GM19328 (cell line): ENCODE results near the gene LTK.

Source experiments
- ATAC-seq: cut with Tn5 transposase; IDR thresholded peaks from one replicate; pipeline ENCODE4 v1.9.1; 2021; ENCODE audit warnings: mild to moderate bottlenecking, moderate library complexity; ENCODE audit not compliant: unreplicated experiment

Gene LTK

DNA sequence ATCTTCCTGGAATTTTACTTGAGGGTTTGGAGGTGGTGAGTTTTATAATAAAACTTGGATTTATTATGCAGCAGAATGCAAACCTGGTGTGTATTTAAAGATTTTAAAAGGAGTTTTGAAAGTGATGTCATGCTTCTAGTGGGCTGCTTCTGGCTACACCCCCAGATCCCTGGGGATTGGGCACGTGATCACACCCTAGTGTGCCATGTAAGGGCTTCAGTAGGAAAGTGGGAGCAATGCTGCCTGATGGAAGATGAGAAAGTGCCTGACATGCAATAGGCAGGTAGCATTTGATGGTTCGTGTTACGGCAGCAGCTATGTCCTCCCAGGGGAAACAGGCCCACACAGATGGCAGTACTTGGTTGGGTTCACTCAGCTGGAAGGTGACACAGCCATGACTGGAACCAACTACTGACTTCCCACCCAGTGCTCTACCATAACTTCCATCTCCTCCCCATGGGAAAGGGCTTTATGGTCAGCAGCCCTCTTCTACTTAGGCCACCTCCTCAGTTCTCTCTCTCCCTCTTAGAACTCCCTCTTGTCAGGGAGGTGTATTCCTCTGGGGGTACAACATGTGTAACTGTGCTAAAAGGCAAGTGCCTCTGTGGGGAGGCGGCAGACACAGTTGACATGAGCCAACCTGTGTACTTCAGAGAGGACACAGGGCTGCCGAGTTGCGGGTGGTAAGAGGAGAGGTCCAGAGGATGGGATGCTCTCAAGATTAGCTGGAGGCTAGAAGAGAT, 14.3 kb downstream of the LTK start:
- no peak for ATAC-seq

DNA sequence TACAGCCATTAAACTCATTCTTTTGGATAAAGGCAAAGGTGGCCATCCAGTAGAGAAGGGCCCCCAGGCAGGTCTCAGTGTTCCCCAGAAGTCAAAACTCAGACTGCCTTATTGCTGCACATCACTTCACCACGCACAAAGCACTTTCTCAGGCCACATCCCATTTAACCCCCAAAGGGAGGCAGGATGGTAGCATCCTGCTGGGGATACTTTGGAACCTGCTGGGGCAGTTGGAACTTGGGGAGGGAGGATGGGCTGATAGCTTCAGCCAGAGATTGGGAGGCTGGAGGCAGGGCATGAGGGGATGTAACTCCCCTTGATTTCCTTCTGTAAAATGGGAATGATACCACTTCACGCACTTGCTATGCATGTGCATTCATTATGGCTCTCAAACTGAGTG, 15.0 kb downstream of the LTK start:
- ATAC-seq = no peak

DNA sequence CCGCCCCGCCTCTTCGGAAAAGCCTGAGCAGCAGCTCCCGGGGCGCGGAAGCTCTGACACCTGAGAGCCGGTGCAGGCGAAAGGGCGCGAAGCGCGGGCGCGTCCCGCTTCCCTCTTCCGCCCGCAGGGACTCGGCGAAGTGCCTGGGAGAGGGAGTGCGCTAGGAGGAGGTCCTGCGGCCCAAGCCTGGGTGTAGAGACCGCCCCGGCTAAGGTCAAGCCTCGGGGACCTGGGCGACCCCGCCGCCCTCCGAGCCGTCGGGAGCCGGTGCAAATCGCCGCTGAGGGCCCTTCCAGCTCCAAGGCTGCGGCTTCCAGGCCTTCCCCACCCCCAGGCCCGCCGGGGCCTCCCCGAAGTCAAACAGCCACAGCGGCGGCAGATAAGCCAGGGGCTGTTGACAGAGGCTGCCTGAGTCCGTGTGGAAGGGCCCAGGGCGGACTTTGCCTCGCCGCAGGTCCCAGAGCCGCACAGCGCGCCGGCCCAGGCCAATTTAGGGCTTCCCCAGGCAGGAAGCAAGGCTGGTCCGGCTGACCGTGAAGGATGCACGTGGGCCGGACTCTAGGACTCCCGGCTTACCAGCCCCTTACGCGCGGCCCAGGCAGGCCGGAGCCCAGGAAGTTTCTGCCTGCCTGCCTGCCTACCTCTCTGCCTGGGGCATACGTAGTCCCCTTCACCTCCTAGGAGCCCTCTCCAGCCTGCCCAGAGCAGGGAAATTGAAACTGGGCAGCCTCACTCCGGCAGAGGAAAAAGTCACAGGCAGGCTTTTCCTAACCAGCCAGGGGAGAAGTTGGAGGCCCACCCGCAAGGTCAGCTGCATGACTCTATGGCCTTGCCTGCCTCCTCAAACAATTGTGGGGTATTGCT, 17.7 kb downstream of the LTK start:
- ATAC-seq = no peak

DNA sequence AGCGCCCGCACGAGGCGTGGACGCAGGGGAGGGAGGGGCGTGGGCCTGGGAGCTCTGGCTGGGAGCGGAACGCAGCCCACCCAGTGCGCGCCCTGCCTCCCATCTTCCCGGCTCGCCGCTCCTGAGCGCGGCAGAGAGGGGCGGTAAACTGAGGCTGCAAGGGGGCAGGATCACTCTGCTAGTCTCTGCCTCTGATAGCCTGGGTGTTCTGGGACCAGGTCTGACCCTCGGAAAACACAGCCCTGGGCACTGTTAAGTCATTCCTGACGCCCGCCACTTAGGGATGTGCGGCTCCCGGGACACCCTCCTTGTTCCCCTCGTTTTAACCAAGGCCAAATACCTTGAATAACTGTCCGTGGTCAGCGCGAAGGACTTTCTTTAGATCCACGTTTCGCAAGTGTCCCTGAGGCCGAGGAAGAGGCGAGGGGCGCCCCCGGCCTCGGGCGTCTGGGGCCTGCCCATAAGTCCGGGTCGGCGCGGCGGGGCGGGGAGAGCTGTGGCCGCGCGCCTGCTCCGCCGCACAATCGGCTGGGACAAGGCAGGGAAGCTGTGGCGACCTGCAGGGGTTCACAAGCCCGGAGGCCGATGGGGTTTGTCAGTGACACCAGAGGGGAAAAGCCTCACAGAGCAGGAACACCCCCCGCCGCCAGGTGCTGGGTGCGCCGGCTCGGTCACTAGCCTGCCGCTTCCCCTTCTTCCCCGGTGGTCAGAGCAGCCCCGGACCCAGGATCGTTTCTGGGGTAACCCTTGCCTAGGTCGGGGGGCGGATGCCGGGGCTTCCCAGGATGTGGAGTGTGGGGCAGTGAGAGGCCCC, 18.5 kb downstream of the LTK start:
- no peak for ATAC-seq

GRCh38 chr15:41494190-41494921, 19.3 kb downstream of the LTK start:
- peak; percentile 29 for ATAC-seq

- peak; percentile 20 for ATAC-seq
These were observed 19.8 kb downstream of the LTK start for GRCh38 chr15:41493902-41494189.

GRCh38 chr15:41493205-41493901, 20.3 kb downstream of the LTK start, which contains the start of gene ITPKA:
TSS of gene ITPKA (plus strand) at chr15:41493874. CDS start at chr15:41493928, 54 bp downstream.
- peak; percentile 67 for ATAC-seq

- no peak for ATAC-seq
These were observed 20.9 kb downstream of the LTK start for GRCh38 chr15:41492597-41493204.

- no peak for ATAC-seq
These were observed 21.7 kb downstream of the LTK start for GRCh38 chr15:41491889-41492288.

- no peak for ATAC-seq
These were observed 23.3 kb downstream of the LTK start for GRCh38 chr15:41490355-41490754.

GRCh38 chr15:41489641-41490040, 24.0 kb downstream of the LTK start:
- ATAC-seq = no peak

GRCh38 chr15:41487802-41488201, 25.8 kb downstream of the LTK start:
- ATAC-seq = no peak

- ATAC-seq = no peak
These were observed 26.2 kb downstream of the LTK start for GRCh38 chr15:41487381-41487780.

DNA sequence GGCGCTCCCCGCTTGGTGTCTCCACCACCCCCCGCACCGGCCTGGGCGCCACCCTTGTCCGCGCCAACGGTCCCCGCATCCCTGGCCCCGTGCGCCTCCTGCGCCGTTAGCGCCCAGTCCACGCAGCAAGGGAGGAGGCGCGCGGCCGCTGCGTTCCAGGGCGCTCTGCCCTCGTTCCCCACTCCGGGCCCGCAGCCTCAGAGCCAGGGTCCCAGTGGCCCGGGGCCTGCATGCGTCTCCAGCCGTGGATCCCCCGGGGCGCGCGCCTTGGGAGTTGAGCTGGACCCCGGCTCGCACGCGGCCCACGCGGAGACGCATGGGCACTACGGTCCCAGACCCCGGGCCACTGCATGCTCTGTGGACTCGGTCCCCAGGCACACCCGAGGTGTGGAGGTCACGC, 27.3 kb downstream of the LTK start:
- no peak for ATAC-seq

DNA sequence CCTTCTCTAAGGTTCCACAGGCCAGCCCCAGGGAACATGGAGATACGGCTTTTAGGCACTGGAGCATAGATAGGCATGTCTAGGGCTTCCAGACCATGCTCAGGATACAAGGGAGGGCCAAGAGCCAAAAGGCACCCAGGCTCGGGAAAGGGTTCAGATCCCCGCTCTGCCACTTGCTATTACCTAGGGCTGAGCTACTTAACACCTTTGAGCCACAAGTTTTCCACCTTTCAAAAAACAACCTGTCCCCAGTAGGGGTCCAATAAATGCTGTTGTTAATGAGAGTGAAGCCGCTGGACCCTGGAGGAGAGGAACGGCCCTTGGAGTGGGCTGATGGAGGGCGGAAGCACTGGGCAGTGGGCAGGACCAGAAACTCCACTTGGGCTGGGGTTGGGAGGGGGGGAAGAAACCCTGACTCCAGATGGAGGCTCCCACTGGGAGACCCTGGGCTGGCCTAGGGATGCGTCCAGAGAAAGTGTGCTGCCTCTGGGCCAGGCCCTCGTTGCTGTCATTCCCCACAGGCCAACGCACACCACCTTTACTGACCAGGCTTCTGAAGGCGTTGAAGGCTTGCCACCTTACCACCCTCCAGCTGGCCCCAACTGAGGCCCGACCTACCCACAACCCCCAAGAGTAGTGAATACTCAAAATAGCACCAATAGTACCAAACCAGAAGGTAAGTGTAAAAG, 28.5 kb downstream of the LTK start:
- ATAC-seq = no peak

GRCh38 chr15:41483519-41483918, 30.1 kb downstream of the LTK start:
- no peak for ATAC-seq

DNA sequence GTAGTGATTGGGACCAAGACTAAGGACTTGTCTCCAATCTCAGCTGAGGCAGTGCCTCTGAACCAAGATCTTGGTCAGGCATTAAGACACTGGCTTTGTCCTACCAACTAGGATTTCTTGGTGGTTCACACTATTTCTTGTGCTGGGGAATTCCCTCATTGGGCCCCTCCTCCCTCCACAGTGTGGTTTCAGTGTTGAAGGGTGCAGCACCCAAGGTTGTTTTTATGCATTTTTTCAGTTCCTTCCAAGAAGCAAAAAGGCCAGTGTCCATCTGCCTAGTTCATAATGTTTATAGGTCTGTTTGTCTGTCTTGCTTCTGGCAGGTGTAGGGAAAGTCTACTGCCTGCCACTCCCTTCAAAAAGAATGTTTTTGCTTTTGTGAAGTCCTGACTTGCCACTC, 30.5 kb downstream of the LTK start:
- ATAC-seq = no peak

GRCh38 chr15:41482110-41482877, 31.3 kb downstream of the LTK start:
- ATAC-seq = no peak
